SU-DHL-6 (cell line): ENCODE data around the gene PCYOX1L.

ENCODE experiments used
- CTCF ChIP-seq: fragments of 200-600 bp; sonication (generic); IDR thresholded peaks from one replicate; pipeline ENCODE4 v1.5.1; 2017; ENCODE audit warnings: antibody characterized with exemption, mild to moderate bottlenecking, low read length, moderate library complexity; ENCODE audit not compliant: insufficient read depth, poor library complexity, severe bottlenecking
- EZH2phosphoT487 ChIP-seq: fragments of 200-600 bp; sonication (generic), shearing (Covaris generic); conservative IDR thresholded peaks from 2 replicates; pipeline ENCODE4 v1.6.1; 2018; ENCODE audit warnings: mild to moderate bottlenecking, antibody characterized with exemption, low read length, moderate library complexity, mixed read lengths

- TF ChIP-seq CTCF: no peak
- no peak for TF ChIP-seq EZH2phosphoT487
Measured at GRCh38 chr5:149374303-149374702, 16.5 kb downstream of the PCYOX1L start.
